T-helper 22 cell (primary cell): ENCODE data around the gene OR51Q1.

Experiments
- DNase-seq: peaks from one replicate; pipeline ENCODE4 v3.0.0-alpha.2; 2020; ENCODE audit warnings: low read depth

OR51Q1 gene

DNA sequence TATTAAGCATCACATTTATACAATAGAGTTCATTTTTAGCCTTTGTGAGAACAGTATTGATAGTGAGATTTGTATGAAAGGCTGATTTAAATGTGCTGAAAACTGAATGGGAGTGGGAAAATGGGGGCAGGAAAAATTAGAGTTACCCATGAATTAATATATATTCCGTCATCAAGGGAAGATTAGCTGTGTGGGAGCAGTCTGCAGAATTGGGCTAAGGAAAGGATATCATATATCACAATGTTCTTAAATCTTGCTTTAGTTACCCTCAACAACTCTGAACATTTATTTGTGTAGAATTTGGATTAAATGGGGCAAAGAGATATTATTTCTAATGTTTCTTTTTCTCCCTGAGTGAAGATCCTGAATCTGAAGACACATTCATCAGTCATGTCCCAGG lies at the start of gene OR51Q1:
Gene OR51Q1, plus strand, starts transcription at position 301 of the 400 bp plus-strand sequence. Its CDS starts 90 bp downstream, at position 391.
- no peak for DNase-seq

- DNase-seq, result no peak
Measured at GRCh38 chr11:5380740-5381342, 41.1 kb upstream of the OR51Q1 start.

DNA sequence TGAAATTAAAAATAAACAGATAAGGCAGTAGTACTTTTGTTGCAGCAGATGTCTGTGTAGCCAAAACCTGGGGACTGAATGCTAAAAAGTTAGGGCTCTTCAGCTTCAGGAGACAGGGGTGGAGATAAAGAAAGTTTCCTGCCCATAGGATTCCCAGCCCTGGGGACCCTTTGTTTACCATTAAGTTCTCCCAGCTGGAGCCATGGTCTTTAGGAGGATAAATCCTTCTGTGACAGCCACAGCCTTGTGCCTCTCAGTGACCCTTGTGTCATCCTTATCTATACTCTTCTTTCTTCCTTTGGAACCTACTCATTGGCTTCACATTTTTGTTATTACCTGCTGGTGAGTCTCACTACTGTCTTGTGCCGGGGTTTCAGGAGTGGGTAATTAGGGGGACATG lies 38.3 kb upstream of the OR51Q1 start, which contains the start of gene OR51M1:
Gene OR51M1, plus strand, starts transcription at position 237 of the 400 bp plus-strand sequence. CDS start 5,587 bp downstream, outside the sequence.
- DNase-seq, result no peak

- DNase-seq, result no peak
Measured at GRCh38 chr11:5384335-5384734, 37.6 kb upstream of the OR51Q1 start.

DNA sequence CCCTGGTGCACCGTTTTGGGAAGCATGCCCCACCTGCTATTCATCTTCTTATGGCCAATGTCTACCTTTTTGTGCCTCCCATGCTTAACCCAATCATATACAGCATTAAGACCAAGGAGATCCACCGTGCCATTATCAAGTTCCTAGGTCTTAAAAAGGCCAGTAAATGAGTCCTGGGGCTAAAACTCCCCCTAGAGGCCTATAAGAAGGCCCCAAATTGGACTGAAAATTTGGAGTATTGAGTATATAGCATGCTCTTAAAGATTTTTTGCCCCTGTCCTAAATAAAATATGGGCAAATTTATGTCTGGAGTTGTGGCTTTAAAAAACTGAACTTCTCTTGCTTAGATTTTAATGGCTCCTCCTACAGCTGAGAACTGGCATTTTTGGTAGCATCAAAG lies 31.7 kb upstream of the OR51Q1 start:
- no peak for DNase-seq

- DNase-seq, result no peak
Measured at GRCh38 chr11:5394091-5394490, 27.8 kb upstream of the OR51Q1 start.

GRCh38 chr11:5398936-5399335 lies 23.0 kb upstream of the OR51Q1 start:
- no peak for DNase-seq

GRCh38 chr11:5405173-5405572 lies 16.7 kb upstream of the OR51Q1 start:
- DNase-seq, result no peak

DNA sequence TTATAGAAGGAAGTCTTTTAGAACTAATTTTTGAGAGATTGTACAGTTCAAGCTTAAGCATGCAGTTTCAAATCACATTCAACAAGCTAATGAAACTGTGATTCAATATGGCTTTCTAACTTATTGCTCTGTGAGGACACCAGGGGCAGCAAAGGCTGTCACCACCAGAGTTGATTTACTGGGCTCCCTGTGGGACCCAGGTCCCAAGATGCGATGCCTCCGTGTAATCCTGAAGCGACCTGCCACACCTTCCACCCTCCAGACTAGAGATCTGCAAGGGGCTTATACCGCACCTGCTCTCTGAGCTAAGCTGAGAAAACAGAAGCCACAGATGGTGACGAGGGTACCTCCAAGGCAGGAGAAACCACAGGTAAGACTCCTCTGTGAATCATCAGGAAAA lies 918 bp upstream of the OR51Q1 start:
- no peak for DNase-seq

- no peak for DNase-seq
Measured at GRCh38 chr11:5423131-5423530, 1.2 kb downstream of the OR51Q1 start.

- no peak for DNase-seq
Measured at GRCh38 chr11:5441414-5441813, 19.5 kb downstream of the OR51Q1 start, which contains the start of gene OR51I1. OR51I1 (minus strand) TSS chr11:5441514; CDS start chr11:5441514, 0 bp downstream.

DNA sequence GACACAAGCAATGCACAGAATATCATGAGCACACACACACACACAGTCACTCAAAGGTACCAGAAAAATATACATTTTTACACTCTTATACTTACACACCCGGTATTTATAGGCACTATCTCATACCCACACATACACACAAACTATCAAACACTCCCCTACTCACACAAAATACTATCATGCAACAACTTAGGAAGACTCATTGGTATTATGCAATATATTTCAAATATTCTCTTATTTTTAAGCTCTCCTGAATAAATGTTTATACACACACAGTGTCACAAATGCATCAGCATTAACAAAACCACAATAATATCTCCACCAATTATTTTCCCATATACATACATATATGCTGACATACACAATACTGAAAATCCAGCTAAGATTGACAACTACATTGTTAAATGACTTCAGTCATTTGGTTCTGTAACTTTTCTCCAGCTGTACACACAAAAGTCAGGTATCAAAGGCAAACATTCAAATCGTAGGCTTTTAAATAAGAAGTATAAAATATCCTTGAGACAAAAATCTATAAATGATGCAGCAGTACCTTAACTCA lies 22.0 kb downstream of the OR51Q1 start:
- no peak for DNase-seq

- DNase-seq, result no peak
Measured at GRCh38 chr11:5449023-5449422, 27.1 kb downstream of the OR51Q1 start, which contains the start of gene OR51I2. OR51I2 (plus strand) TSS chr11:5449323; CDS start chr11:5453489, 4,166 bp downstream.

- DNase-seq, result no peak
Measured at GRCh38 chr11:5449432-5449831, 27.5 kb downstream of the OR51Q1 start.

- DNase-seq, result no peak
Measured at GRCh38 chr11:5460983-5461621, 39.2 kb downstream of the OR51Q1 start.

DNA sequence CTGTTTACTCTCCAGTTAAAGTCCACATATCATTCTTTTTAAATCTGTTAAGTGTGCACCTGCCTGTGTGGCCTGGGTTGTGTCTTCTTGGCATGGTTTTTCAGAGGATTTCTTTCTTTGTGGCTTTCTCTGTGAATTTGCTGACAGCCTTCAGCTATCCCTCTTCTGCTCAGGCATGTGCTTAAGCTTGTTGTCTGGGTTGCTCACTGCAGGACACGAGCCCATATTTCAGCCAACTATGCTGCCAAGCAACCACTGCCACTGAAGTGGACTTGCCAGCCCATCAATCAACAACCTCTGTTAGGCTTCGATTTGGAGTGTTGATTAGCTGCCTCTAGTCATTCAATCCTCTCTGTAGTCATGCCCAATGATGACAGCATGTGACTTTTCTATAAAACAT lies 45.6 kb downstream of the OR51Q1 start:
- no peak for DNase-seq
